ENCODE results near the gene GDA. TPM values are rescaled to one million over a fixed set of nuclear protein-coding genes. Genes with fewer than 3 reads are reported as not detected.

The GDA gene
- total RNA-seq, 1 experiment from 2014 or later = 49.4 TPM

DNA sequence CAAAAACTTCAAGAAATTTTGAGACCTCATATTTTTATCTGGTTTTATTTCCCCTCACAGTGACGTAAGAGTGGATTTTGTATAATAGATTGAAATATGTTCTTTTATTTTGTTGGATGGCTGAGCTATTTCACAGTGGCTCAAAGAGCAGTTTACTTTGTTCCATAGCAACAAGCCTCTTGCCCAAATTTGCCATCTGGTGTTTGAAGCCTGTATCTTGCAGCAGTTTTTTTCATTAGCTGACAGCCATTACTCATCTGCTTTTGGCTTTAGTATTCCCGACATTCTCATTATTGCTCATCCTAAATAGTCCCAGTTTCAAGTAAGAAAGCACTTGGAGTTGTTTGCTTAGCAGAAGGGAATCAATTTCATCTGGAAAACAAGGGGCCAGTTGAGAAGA, 36.3 kb downstream of the GDA start:
- no peak for TF ChIP-seq EZH2phosphoT487 (IDR thresholded peaks at IDR 0.05; ENCODE audit: borderline replicate concordance)
- TF ChIP-seq, protein P1, sequence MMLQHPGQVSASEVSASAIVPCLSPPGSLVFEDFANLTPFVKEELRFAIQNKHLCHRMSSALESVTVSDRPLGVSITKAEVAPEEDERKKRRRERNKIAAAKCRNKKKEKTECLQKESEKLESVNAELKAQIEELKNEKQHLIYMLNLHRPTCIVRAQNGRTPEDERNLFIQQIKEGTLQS (IDR thresholded peaks at IDR 0.05) = no peak
- ChIA-PET CTCF (no interaction called here), RAD21 (ENCODE audit: low non-redundant PET in 1 of 2, low total read pairs in 2 of 2, uncharacterized antibody in 2 of 2, unreplicated experiment in 2 of 2) (no interaction called here), POLR2A (no interaction called here)
- H3K4me3 ChIP-seq (replicated peaks in 1 of 2; ENCODE audit: low read depth in 1 of 2, low read length in 2 of 2) = no peak overlapping the region
- intact Hi-C loops (cut with micrococcal nuclease) = no loop called here
- no peak overlapping the region for H2AFZ ChIP-seq (ENCODE audit: low read depth, low read length, poor library complexity, severe bottlenecking)
- H3K79me2 ChIP-seq (ENCODE audit: insufficient read depth, low read length) = peaks cover 92% of the 10 kb centered on the region
- no peaks in the 10 kb centered on the region for H3K9me3 ChIP-seq (ENCODE audit: control insufficient read depth in 1 of 2, insufficient read depth in 1 of 2, low read depth in 1 of 2, low read length in 2 of 2)
- BruUV-seq (replicated peaks) = no TSS peak
- DNase-seq (ENCODE audit: low read depth, low spot score) (no peak), ATAC-seq (no peak)
- no peaks in the 10 kb centered on the region for H3K36me3 ChIP-seq (ENCODE audit: control insufficient read depth in 1 of 2, insufficient read depth in 2 of 2, low read length in 2 of 2)
- H3K27ac ChIP-seq (ENCODE audit: low read depth, low read length) = no peak overlapping the region
- H3K9me2 ChIP-seq (ENCODE audit: insufficient read depth) = no peaks in the 10 kb centered on the region
- no peaks in the 10 kb centered on the region for H3K27me3 ChIP-seq (ENCODE audit: insufficient read depth, low read length)
- H3K9ac ChIP-seq (ENCODE audit: low read length) = no peak overlapping the region
- H3K4me1 ChIP-seq (ENCODE audit: control insufficient read depth in 1 of 2, insufficient read depth in 2 of 2, low read length in 2 of 2) = no peaks in the 10 kb centered on the region
- H4K20me1 ChIP-seq (ENCODE audit: insufficient read depth) = no peaks in the 10 kb centered on the region
- no peak overlapping the region for H3K4me2 ChIP-seq (ENCODE audit: low read length)

DNA sequence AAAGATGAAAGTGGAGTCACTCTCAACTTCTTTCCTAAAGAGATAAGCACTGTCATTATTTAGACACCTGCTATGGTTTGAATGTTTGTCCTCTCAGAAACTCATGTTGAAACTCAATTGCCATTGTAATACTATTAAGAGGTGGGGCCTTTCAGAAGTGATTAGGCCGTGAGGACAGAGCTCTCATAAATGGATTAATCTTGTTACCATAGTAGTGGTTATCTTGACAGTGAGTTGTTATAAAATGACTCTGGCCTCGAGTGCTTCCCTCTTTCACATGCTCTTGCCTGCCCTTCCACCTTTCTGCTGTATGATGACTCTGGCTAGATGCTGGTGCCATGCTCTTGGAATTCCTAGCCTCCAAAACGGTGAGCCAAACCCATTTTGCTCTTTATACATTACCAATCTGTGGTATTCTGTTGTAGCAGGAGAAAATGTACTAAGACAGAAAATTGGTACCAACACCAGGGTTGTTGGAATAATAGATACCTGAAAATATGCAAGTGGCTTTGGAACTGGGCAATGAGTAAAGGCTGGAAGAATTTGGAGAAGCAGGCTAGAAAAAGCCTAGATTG, 38.0 kb downstream of the GDA start:
- Histone ChIP-seq H3K4me3 (replicated peaks in 1 of 2; ENCODE audit: low read depth in 1 of 2, low read length in 2 of 2) (no peak overlapping the region), H3K9me3 (ENCODE audit: control insufficient read depth in 1 of 2, insufficient read depth in 1 of 2, low read depth in 1 of 2, low read length in 2 of 2) (no peaks in the 10 kb centered on the region), H3K79me2 (ENCODE audit: insufficient read depth, low read length) (peaks cover 91% of the 10 kb centered on the region), H3K4me2 (ENCODE audit: low read length) (no peak overlapping the region), H3K4me1 (ENCODE audit: control insufficient read depth in 1 of 2, insufficient read depth in 2 of 2, low read length in 2 of 2) (no peaks in the 10 kb centered on the region), H3K36me3 (ENCODE audit: control insufficient read depth in 1 of 2, insufficient read depth in 2 of 2, low read length in 2 of 2) (no peaks in the 10 kb centered on the region), H3K27me3 (ENCODE audit: insufficient read depth, low read length) (no peaks in the 10 kb centered on the region), H3K27ac (ENCODE audit: low read depth, low read length) (no peak overlapping the region), H3K9me2 (ENCODE audit: insufficient read depth) (no peaks in the 10 kb centered on the region), H2AFZ (ENCODE audit: low read depth, low read length, poor library complexity, severe bottlenecking) (no peak overlapping the region), H4K20me1 (ENCODE audit: insufficient read depth) (no peaks in the 10 kb centered on the region), H3K9ac (ENCODE audit: low read length) (no peak overlapping the region)
- no TSS peak for BruUV-seq (replicated peaks)
- POLR2A ChIA-PET = no interaction called here
- RAD21 ChIA-PET (ENCODE audit: low non-redundant PET in 1 of 2, low total read pairs in 2 of 2, uncharacterized antibody in 2 of 2, unreplicated experiment in 2 of 2) = no interaction called here
- CTCF ChIA-PET = no interaction called here
- intact Hi-C loops (cut with micrococcal nuclease) = no loop called here
- DNase-seq (ENCODE audit: low read depth, low spot score) = no peak
- ATAC-seq = no peak
- no peak for TF ChIP-seq SP1 (IDR thresholded peaks at IDR 0.05; ENCODE audit: low read depth)
- TF ChIP-seq, protein P2, sequence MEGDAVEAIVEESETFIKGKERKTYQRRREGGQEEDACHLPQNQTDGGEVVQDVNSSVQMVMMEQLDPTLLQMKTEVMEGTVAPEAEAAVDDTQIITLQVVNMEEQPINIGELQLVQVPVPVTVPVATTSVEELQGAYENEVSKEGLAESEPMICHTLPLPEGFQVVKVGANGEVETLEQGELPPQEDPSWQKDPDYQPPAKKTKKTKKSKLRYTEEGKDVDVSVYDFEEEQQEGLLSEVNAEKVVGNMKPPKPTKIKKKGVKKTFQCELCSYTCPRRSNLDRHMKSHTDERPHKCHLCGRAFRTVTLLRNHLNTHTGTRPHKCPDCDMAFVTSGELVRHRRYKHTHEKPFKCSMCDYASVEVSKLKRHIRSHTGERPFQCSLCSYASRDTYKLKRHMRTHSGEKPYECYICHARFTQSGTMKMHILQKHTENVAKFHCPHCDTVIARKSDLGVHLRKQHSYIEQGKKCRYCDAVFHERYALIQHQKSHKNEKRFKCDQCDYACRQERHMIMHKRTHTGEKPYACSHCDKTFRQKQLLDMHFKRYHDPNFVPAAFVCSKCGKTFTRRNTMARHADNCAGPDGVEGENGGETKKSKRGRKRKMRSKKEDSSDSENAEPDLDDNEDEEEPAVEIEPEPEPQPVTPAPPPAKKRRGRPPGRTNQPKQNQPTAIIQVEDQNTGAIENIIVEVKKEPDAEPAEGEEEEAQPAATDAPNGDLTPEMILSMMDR (IDR thresholded peaks at IDR 0.05 in 2 of 3, conservative IDR thresholded peaks at IDR 0.05 in 1 of 3; ENCODE audit: borderline replicate concordance in 1 of 3, insufficient read depth in 1 of 3, low read depth in 2 of 3, low read length in 2 of 3) = no peak
- no peak for TF ChIP-seq SRF (IDR thresholded peaks at IDR 0.05; ENCODE audit: low read depth)
- no peak for TF ChIP-seq YY1 (IDR thresholded peaks at IDR 0.05; ENCODE audit: extremely low read depth, insufficient replicate concordance, low read depth, low read length)
- TF ChIP-seq FOSL1 (IDR thresholded peaks at IDR 0.05; ENCODE audit: low read depth) = no peak
- TF ChIP-seq POLR2A (IDR thresholded peaks at IDR 0.05; ENCODE audit: borderline replicate concordance, extremely low read depth, insufficient read depth, insufficient read length) = no peak
- no peak for TF ChIP-seq EZH2 (IDR thresholded peaks at IDR 0.05)
- TF ChIP-seq, protein P3, sequence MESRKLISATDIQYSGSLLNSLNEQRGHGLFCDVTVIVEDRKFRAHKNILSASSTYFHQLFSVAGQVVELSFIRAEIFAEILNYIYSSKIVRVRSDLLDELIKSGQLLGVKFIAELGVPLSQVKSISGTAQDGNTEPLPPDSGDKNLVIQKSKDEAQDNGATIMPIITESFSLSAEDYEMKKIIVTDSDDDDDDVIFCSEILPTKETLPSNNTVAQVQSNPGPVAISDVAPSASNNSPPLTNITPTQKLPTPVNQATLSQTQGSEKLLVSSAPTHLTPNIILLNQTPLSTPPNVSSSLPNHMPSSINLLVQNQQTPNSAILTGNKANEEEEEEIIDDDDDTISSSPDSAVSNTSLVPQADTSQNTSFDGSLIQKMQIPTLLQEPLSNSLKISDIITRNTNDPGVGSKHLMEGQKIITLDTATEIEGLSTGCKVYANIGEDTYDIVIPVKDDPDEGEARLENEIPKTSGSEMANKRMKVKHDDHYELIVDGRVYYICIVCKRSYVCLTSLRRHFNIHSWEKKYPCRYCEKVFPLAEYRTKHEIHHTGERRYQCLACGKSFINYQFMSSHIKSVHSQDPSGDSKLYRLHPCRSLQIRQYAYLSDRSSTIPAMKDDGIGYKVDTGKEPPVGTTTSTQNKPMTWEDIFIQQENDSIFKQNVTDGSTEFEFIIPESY (IDR thresholded peaks at IDR 0.05; ENCODE audit: extremely low read depth, insufficient replicate concordance, low read length) = no peak
- no peak for TF ChIP-seq EZH2phosphoT487 (IDR thresholded peaks at IDR 0.05; ENCODE audit: borderline replicate concordance)
- TF ChIP-seq CEBPB (IDR thresholded peaks at IDR 0.05; ENCODE audit: low read depth) = no peak
- TF ChIP-seq, protein P4, sequence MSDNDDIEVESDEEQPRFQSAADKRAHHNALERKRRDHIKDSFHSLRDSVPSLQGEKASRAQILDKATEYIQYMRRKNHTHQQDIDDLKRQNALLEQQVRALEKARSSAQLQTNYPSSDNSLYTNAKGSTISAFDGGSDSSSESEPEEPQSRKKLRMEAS (IDR thresholded peaks at IDR 0.05) = no peak
- no peak for TF ChIP-seq JUND (IDR thresholded peaks at IDR 0.05)
- TF ChIP-seq ELF1 (IDR thresholded peaks at IDR 0.05; ENCODE audit: borderline replicate concordance, low read depth) = no peak
- TF ChIP-seq, protein P1 (IDR thresholded peaks at IDR 0.05) = no peak
- no peak for TF ChIP-seq RAD21 (IDR thresholded peaks at IDR 0.05; ENCODE audit: low read depth)
